Body of pancreas (tissue), 4 donors: ENCODE measurements around the gene ANKRD13D. TPM values are rescaled to one million over a fixed set of nuclear protein-coding genes. Genes with fewer than 3 reads are reported as not detected.
A peak's percentile ranks its signal among the peaks of the same experiment; 100 is the strongest.

Experiments used
- ATAC-seq: fragments of 150-250 bp; one replicate; pipeline ENCODE4 v1.9.1; 2016
- DNase-seq, 4 donors: peaks; one replicate each; pipeline ENCODE4 v3.0.0-alpha.2; 2019
- H3K27ac ChIP-seq, 4 donors: fragments of 200-600 bp; sonication (generic); 1 replicate in 3 of 4; 2 replicates in 1 of 4; pipeline versions ENCODE4 v1.5.1 to v1.6.1; 2016 to 2019; ENCODE audit warnings: mild to moderate bottlenecking in 1 of 4, mixed read lengths in 1 of 4, moderate library complexity in 1 of 4
- H3K27me3 ChIP-seq, 2 donors: fragments of 200-600 bp; sonication (generic); one replicate each; pipeline ENCODE4 v1.6.0; 2016; ENCODE audit warnings: mild to moderate bottlenecking in 1 of 2
- H3K36me3 ChIP-seq, 2 donors: fragments of 200-600 bp; sonication (generic); replicated peaks in 1 of 2; 2 replicates each; pipeline ENCODE4 v1.5.1; 2016; ENCODE audit warnings: low read depth in 2 of 2; ENCODE audit not compliant: insufficient read depth in 1 of 2
- H3K4me1 ChIP-seq: fragments of 200-600 bp; sonication (generic); one replicate; pipeline ENCODE4 v1.6.0; 2016
- H3K4me3 ChIP-seq, 2 donors: fragments of 200-600 bp; sonication (generic); 1 replicate in 1 of 2; 2 replicates in 1 of 2; pipeline ENCODE4 v1.5.1; 2016 to 2019
- H3K9me3 ChIP-seq, 3 donors: fragments of 200-600 bp; sonication (generic); 1 replicate in 2 of 3; 2 replicates in 1 of 3; pipeline ENCODE4 v1.5.1; 2016
- POLR2A ChIP-seq, 3 donors: fragments of 450-650 bp; IDR thresholded peaks; one replicate each; pipeline ENCODE4 v1.6.1; 2016; ENCODE audit warnings: antibody characterized with exemption in 3 of 3, mild to moderate bottlenecking in 2 of 3
- WGBS, 2 donors: methylation state at CpG; one replicate each; pipeline ENCODE4 v1.1.5; 2017; 5-methylcytosine and 5-hydroxymethylcytosine counted together
- intact Hi-C: fragments of 100-400 bp; cut with DNase I; formaldehyde crosslinking; loops from one replicate; pipeline ENCODE4 v1.15.1; 2023
- total RNA-seq, 2 donors: library from RNA; depleted of rRNA; stranded (reverse); fragments of >200 nt; gene quantifications; one replicate each; pipeline ENCODE4 v1.1.0, GENCODE V29; 2016
- TF ChIP-seq, protein P1 (sequence below), 7 experiments: fragments of 450-650 bp in 4 of 7; fragments of 200-600 bp in 3 of 7; sonication (generic) in 3 of 7; IDR thresholded peaks; one replicate each; pipeline ENCODE4 v1.5.1; 2016 to 2019; ENCODE audit warnings: antibody characterized with exemption in 7 of 7

Gene ANKRD13D
- total RNA-seq, 2 donors from 2014 or later, result 18.2 to 39.6 TPM

DNA sequence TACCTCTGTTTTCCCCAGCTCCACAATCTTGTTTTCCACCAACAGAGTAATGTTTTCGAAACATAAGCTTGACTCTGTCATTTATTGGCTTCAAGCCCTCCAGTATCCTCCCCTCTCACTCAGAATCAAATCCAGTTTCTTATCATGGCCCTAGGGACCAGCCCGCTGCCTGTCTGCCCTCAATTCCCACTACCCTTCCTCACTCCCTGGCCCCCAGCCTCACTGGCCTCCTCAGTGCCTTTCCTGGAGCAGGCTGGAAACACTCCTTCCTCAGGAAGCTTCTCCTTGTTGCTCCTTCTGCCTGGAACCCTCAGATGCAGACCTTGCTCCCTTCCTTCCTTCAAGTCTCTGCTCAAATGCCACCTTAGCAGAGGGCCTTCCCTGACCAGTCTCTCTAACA is 60.4 kb downstream of the ANKRD13D start:
- H3K4me3 ChIP-seq, result no peak overlapping the region
- TF ChIP-seq, protein P1, sequence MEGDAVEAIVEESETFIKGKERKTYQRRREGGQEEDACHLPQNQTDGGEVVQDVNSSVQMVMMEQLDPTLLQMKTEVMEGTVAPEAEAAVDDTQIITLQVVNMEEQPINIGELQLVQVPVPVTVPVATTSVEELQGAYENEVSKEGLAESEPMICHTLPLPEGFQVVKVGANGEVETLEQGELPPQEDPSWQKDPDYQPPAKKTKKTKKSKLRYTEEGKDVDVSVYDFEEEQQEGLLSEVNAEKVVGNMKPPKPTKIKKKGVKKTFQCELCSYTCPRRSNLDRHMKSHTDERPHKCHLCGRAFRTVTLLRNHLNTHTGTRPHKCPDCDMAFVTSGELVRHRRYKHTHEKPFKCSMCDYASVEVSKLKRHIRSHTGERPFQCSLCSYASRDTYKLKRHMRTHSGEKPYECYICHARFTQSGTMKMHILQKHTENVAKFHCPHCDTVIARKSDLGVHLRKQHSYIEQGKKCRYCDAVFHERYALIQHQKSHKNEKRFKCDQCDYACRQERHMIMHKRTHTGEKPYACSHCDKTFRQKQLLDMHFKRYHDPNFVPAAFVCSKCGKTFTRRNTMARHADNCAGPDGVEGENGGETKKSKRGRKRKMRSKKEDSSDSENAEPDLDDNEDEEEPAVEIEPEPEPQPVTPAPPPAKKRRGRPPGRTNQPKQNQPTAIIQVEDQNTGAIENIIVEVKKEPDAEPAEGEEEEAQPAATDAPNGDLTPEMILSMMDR (IDR thresholded peaks at IDR 0.05), result no peak
- TF ChIP-seq POLR2A (IDR thresholded peaks at IDR 0.05), result no peak
- WGBS, 2 donors, result 83 to 100% methylated on average over 2 of the region's 2 CpGs
- H3K27ac ChIP-seq, result peak overlapping the region in 2 of 4 donors; percentile 33 to 50
- intact Hi-C loops, result loop anchor here (5.0 kb wide), 1 partner anchor 33 kb away; no protein-coding TSS in a partner anchor
- H3K4me1 ChIP-seq, result peaks cover 89% of the 10 kb centered on the region
- H3K9me3 ChIP-seq, result no peaks in the 10 kb centered on the region
- no peak for DNase-seq
- ATAC-seq, result no peak
- H3K27me3 ChIP-seq, result no peaks in the 10 kb centered on the region
- no peaks in the 10 kb centered on the region for H3K36me3 ChIP-seq

DNA sequence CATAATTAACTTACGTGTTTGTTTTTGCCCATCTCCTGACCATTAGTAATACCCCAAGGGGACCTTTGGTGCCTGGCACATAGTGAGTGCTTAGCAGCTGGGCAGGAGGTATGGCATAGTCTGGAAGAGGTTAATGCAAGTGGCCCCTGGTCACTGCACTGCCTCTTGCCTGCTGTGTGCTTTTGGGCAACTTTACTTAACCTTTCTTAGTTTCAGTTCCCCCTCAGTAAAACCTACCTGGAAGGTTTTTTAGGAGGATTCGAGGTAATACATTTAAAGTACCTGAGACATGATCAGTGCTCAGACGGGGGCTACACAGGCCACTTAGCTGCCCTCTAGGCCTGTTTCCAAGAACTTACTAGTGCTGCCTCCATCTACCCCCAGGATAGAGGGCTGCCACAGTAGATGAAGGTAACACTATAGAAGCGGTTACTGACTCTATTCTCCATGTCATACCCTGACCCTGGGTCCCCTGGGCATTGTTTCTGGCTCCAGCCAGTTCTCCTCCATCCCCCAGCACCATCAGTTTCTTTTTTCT is 60.9 kb downstream of the ANKRD13D start:
- intact Hi-C loops, result loop anchor here (5.0 kb wide), 1 partner anchor 32 kb away; no protein-coding TSS in a partner anchor
- no peaks in the 10 kb centered on the region for H3K36me3 ChIP-seq
- no peak for ATAC-seq
- no peak for DNase-seq
- H3K27ac ChIP-seq, result peak overlapping the region in 2 of 4 donors; percentile 33 to 50
- TF ChIP-seq, protein P1 (IDR thresholded peaks at IDR 0.05), result no peak
- TF ChIP-seq POLR2A (IDR thresholded peaks at IDR 0.05), result no peak
- no peaks in the 10 kb centered on the region for H3K9me3 ChIP-seq
- peaks cover 89% of the 10 kb centered on the region for H3K4me1 ChIP-seq
- H3K27me3 ChIP-seq, result no peaks in the 10 kb centered on the region
- no peak overlapping the region for H3K4me3 ChIP-seq
- 76 to 80% methylated on average over 4 of the region's 4 CpGs for WGBS, 2 donors

DNA sequence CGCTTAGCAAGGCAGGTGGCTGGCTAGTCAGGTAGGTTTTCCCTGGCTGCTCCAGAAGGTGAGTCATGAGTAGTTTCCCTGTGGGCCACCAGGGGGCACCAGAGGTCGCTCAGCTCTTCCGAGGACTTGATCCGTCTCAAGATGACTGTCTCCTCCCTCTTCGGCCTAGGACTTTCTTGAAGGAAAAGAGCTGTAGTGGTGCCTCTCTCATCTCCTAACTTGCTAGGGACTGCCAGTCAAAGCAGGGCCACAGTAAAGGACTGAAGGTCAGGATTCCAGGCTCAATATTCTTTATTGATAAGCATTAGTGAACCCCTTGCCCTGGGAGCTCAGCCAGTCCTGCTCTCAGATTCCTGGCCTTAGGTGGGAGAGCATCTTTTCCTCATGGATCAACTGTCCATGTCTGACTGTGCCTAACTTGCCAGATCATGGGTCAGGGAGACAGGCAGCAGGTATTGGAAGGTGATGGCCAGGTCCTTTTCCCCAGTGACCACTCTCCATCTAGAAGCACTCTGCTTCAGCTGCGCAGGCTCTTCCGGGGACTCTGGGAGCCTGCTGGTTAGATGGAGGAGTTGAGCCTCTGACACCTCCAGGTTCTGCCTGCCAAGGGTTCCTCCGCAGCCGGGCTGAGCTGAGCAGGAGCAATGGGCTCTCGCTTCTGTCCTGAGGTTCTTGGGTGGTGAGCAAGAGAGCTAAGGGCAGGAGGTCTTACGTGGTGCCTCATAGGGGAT is 62.3 kb downstream of the ANKRD13D start:
- DNase-seq, result peak; percentile 75 to 82 (median 77)
- 40 to 52% methylated on average over 7 to 11 of the region's 11 CpGs for WGBS, 2 donors
- ATAC-seq, result peak; percentile 31
- peak in 1 of 3 donors; percentile 18 for TF ChIP-seq POLR2A (IDR thresholded peaks at IDR 0.05)
- TF ChIP-seq, protein P1 (IDR thresholded peaks at IDR 0.05), result peak; percentile 88 to 96 (median 91)
- Histone ChIP-seq H3K4me3 (no peak overlapping the region), H3K27me3 (no peaks in the 10 kb centered on the region), H3K4me1 (peaks cover 89% of the 10 kb centered on the region), H3K27ac (peak overlapping the region; percentile 9 to 99 (median 83)), H3K36me3 (no peaks in the 10 kb centered on the region), H3K9me3 (no peaks in the 10 kb centered on the region)
- intact Hi-C loops, result no loop called here

Other genes with a start within 250 kb of the ANKRD13D start
- 10 to 100 TPM; 19.1 to 33.5 TPM for gene RHOD, start 232.5 kb upstream of the ANKRD13D start, total RNA-seq
- 10 to 100 TPM; 26.5 to 29.0 TPM for gene KDM2A, start 170.0 kb upstream of the ANKRD13D start, total RNA-seq
- gene GRK2, start 22.8 kb upstream of the ANKRD13D start, total RNA-seq, result 10 to 100 TPM; 27.4 to 36.3 TPM
- gene SSH3, start 14.2 kb downstream of the ANKRD13D start, total RNA-seq, result 10 to 100 TPM; 16.2 to 30.6 TPM
- gene POLD4, start 64.2 kb downstream of the ANKRD13D start, total RNA-seq, result 100 to 1,000 TPM in 1 of 2 donors, 10 to 100 TPM in 1; 82.1 to 103 TPM
- gene CLCF1, start 84.3 kb downstream of the ANKRD13D start, total RNA-seq, result 10 to 100 TPM in 1 of 2 donors, 1 to 10 TPM in 1; 2.3 to 14.5 TPM
- 10 to 100 TPM; 22.6 to 49.4 TPM for gene RAD9A, start 102.7 kb downstream of the ANKRD13D start, total RNA-seq
- gene PPP1CA, start 112.6 kb downstream of the ANKRD13D start, total RNA-seq, result 100 to 1,000 TPM in 1 of 2 donors, 10 to 100 TPM in 1; 81.1 to 104 TPM
- gene TBC1D10C, start 114.8 kb downstream of the ANKRD13D start, total RNA-seq, result 1 to 10 TPM; 1.6 to 4.3 TPM
- 1 to 10 TPM; 2.1 to 2.6 TPM for gene CARNS1, start 126.4 kb downstream of the ANKRD13D start, total RNA-seq
- gene RPS6KB2, start 139.2 kb downstream of the ANKRD13D start, total RNA-seq, result 10 to 100 TPM; 34.9 to 36.1 TPM
- 1 to 10 TPM; 6.0 to 6.9 TPM for gene PTPRCAP, start 148.4 kb downstream of the ANKRD13D start, total RNA-seq
- 10 to 100 TPM; 53.1 to 55.3 TPM for gene CORO1B, start 154.2 kb downstream of the ANKRD13D start, total RNA-seq
- not detected for gene GPR152, start 163.4 kb downstream of the ANKRD13D start, total RNA-seq
- gene CABP4, start 166.1 kb downstream of the ANKRD13D start, total RNA-seq, result 1 to 10 TPM in 1 of 2 donors, not detected in 1; 3.1 TPM
- 100 to 1,000 TPM in 1 of 2 donors, 10 to 100 TPM in 1; 69.5 to 118 TPM for gene TMEM134, start 179.9 kb downstream of the ANKRD13D start, total RNA-seq
- 10 to 100 TPM; 21.4 to 39.7 TPM for gene AIP, start 193.7 kb downstream of the ANKRD13D start, total RNA-seq
- gene PITPNM1, start 216.1 kb downstream of the ANKRD13D start, total RNA-seq, result 10 to 100 TPM in 1 of 2 donors, 1 to 10 TPM in 1; 8.6 to 24.4 TPM
- 10 to 100 TPM; 56.7 to 59.4 TPM for gene CDK2AP2, start 218.9 kb downstream of the ANKRD13D start, total RNA-seq
- gene CABP2, start 234.1 kb downstream of the ANKRD13D start, total RNA-seq, result not detected